ENCODE data around the gene KHSRP.

DNA sequence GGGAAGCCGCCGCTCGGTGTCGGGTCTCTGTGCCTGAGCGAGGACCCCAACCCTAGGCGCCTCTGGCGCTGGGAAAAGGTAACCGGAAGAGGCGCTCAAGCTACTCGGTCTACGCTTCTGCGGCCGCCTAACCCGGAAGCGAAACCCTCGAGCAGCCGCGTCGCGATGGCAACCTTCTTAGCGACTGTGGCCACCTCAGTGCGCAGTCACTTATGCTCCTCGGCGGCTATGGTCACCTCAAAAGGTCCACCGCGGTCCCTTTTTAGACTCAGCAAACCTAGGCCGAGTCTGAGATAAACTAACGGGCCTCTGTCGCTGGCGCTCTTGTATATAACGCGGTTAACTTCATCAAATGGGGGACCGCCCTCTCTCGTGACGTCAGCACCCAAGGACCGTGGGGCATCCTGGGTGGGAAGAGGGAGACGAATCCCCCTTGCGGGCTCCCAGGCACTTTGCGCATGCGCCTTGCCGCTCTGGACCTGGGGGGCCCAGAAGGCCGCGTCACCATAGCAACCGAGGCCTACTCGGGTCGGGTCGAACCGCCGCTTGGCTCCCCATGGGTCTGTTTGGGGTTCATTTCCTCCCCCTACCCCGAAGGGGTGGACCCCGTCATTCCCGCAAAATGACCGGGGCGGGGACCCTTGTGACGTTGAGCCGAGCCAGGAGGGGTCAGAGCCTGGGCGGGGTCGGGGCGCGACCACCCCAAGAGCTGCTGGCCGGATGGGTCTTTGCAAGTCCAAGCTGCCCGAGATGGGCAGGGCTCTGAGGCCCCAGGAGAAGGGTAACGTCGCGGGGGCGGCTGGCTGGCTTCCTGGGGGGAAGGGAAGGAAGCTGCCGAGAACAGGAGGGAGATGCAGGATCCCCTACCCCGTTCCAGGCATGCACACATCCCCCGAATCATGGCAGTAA lies 31.3 kb downstream of the KHSRP start, which contains the start of gene GTF2F1:
- TF ChIP-seq POLR2A (IDR thresholded peaks at IDR 0.05) (no peak), CTCF (IDR thresholded peaks at IDR 0.05) (peak in 2 of 4 donors; percentile 23 to 32)
